HG03159 (cell line): ENCODE data around the gene SLIT1.
"Not testable (repeated sequence)": the region's sequence is repeated elsewhere in the genome, so short reads cannot be mapped to it uniquely, and the experiment has no call there.

Source experiments
- ATAC-seq: cut with Tn5 transposase; IDR thresholded peaks from one replicate; pipeline ENCODE4 v1.9.1; 2021; ENCODE audit warnings: mild to moderate bottlenecking, moderate library complexity; ENCODE audit not compliant: unreplicated experiment

SLIT1 gene

DNA sequence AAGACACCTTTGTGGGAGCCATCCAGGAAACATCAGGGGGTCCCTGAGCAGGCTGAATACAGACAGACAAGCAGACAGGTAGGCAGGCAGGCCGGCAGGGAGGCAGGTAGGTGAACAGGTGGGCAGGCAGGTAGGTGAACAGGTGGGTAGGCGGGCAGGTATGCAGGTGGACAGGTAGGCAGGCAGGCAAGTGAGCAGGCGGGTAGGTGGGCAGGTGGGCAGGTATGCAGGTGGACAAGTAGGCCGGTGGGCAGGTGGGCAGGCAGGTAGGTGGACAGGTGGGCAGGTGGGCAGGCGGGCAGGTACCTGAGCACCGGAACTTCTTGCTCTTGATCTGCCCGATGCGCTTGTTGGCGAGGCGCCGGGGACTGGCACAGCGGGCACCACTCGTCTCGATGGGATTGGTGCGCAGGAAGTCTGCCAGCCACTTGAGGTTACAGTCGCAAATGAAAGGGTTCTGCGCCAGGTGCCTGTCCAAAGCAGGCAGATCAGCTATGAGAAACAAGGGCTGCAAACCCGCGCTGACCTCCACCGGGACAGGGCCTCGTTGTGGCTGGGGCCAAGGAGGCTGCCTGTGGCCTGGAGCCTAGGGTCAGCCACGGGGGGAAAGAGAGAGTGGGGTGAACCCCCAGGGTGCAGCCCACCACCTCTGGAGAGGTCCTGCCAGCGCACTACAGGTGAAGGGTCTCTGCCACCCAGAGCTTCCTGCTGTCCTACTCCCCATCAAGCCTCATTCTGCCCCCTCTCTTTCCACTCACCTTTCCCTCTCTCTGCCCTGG lies 136.9 kb downstream of the SLIT1 start:
- ATAC-seq: no peak

DNA sequence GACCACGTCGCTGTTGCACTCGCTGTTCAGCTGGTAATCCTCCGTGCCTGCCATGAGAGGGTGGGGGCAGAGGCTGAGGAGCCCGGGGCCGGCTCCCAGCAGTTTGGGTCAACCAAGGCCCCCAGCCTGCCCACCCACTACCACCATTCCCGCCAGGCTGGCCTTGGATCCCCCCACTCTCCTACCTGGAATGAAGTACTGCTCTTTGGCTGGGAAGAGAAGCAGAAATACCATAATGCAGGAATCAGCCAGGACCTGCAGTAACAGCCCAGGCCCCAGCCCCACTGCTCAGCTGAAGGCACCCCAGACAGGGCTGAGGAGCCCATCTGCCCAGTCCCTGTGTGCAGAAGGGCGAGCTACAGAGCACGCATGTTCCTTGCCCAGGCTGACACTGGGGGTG lies 138.0 kb downstream of the SLIT1 start:
- no peak for ATAC-seq

DNA sequence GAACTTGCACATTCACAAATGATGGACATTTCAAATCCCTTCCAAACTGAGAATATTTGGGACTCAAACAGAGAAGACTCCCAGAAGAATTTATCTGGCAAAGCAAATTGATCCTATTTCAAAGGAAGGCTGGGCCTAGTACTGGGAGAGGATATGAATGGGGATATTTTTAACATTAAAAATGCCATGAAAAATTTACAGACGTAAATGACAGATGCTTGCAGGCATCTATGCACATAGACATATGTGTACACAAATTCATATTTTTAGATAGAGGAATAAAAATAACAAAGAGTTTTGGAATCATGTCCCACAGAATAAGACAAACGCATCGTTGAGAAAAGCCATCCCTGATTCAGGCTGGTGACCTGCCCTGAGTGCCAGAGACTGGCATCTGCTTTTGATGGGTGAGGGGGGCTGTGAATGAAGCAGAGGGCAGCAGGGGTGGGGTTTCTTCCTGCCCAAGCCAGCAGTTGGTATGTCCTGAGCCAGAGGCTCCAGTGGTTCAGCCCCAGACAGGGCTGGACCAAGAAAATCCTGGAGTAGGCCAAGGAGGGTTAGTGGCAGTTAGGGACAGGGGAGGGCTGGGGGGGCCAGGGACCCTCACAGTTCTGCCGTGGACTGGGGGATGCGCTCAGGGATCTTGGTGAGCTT lies 138.5 kb downstream of the SLIT1 start:
- no peak for ATAC-seq

DNA sequence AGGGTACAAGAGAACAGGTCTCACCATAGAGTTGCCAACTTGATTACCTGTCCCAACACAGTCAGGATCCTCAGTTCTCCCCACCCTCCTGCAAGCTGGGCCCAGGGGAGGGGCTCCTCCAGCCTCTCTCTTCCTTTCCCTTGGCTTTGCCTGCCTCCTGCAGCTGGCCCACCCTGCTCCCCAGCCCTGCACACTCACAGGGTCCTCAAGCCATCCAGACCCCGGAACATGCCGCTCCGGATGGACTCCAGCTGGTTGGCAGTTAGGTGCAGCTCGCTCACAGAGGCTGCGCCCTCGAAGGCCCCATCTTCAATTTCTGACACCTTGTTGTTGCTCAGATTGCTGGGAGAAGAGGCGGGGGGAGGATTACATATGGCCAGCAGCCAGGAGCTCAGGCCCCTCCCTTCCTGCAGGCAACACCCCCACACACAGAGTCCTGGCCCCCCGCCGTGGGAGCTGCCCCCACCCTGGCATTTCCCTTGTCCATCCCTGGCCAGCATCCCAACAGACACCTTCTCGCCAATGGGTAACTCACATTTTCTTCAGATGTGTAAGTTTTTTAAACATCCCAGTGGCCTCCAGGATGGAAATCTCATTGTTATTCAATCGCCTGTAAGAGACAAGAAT lies 139.2 kb downstream of the SLIT1 start:
- no peak for ATAC-seq

DNA sequence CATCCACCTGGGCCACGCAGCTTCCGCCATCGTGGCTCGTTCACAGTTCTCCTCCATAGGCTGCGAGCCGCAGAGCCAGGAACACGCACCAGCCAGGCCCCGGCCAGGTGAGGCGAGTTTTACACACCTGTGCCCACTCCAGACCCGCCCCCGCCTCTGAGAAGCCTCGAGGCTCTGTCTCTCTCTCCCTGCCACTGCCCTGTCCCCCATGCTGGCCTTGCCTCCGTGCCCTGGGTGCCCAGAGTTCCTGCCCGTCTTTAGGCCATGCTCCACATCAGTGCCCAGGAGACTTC lies 142.2 kb downstream of the SLIT1 start:
- ATAC-seq: no peak

DNA sequence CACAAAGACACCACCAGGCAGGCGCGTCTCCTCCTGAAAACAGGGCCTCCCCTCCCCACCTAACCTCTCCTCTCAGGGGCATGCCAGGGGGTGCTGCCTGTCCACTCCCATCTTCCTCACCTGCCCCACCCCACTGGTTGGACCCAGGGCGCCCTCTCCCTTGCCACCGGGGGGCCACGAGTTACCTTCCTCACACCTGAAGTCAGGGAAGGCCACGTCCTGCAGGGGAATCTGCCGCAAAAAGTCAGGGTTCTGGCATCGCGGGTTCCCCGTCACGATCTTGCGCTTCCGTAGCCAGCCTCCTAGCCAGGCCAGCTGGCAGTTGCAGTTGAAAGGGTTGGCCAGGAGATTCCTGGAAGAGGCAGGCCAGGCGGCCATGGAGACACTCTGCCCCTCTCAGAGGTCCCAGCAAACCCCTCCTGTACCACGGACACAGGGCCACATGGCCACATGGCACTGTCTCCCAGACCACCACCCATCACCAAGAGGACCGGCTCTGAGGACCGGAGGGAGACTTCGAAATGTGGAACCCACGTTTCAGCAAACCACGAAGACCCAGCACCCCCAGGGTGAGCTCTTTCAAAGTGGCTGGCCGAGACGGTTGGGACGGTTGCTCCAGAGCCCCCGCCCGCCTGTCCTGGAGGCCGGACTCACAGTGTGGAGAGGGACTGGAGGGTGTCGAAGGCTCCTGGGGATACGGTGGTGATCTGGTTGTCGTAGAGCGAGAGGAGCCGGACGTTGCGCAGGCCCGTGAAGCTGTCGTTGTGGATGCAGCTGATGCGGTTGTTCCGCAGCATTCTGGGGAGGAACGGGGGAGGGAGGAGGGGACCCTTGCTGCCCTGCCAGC lies 142.8 kb downstream of the SLIT1 start:
- no peak for ATAC-seq

DNA sequence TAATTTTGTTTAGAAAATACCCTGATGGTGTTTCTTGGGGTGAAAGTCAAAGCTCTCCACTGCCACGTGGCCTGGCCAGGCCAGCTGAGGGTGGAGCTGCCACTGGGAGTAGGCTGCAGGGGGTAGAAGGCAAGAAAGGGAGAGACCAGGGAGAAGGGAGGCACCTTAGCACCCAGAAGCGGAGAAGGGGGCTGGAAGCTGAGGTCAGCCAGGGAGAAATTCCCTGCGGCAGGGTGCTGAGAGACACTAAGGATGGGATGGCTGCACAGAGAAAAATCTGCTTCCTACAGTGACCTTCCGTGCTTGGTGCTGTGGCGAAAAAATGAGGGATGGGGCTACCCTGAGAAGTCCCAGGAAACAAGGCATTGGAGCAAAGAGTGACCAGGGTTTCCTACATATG lies 143.7 kb downstream of the SLIT1 start:
- no peak for ATAC-seq

DNA sequence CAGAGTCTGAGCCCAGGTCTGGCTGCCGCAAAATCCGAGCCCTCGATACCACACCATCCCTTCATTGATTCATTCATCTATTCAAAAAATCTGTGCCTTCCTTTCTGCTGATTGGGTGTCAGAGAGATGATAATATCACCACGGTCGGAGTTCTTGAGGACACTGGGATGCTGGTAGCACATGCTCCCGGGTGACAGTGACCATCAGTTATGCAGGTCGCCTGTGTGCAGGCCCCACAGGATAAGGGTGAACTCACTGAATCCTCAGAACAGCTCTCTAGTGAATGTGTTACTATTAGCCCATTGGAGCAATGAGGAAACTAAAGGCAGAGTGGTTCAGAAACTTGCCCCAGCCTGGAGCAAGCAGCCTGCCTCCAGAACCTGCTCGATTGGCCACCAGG lies 145.1 kb downstream of the SLIT1 start:
- no peak for ATAC-seq

DNA sequence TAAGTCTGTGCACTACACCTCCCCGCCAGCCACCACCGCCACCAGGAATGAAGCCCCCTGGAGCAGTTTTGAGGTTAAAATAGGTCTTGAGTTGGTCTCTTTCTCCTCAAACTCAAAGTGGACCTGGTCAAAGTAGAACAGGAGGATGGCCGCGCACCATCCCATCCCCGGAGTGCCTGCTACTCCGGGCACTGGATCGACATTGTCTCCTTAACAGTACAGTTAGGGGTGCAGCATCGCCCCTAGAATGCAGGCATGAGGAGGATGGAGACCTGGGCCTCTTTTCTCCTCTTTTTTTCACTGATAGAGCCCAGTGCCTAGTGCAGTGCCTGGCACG lies 145.5 kb downstream of the SLIT1 start:
- no peak for ATAC-seq

DNA sequence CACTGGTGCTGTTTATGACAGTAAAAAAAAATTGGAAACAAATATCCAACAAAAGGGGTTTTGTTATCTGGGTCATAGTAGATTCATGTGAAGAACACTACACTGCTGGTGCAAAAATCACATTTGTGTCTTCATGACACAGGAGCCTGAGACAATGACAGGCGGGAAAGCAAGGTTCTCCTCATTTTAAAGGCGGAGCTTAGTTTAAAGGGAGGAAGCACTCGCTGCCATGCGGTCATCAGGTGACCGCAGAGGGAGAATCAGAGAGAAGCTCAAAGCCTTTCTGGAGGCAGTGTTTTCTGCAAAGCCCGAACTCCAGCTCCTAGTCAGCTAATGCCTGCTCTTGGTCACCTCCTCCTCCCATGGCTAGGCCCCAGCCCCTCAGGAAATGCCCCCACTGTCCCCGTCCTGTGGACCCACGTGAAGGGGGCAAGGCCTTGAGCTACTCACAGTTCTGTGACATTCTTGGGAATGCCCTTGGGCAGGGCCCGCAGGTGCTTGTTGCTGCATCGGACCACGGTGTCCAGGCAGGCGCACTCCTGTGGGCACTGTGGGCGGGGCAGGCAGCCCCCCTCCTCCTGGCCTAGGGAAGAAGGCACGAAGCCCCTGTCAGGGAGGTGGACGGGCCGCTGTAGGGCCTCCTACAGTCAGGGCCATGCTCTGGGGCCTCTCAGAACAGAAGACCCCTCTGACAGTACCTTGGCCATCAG lies 146.1 kb downstream of the SLIT1 start:
- no peak for ATAC-seq

DNA sequence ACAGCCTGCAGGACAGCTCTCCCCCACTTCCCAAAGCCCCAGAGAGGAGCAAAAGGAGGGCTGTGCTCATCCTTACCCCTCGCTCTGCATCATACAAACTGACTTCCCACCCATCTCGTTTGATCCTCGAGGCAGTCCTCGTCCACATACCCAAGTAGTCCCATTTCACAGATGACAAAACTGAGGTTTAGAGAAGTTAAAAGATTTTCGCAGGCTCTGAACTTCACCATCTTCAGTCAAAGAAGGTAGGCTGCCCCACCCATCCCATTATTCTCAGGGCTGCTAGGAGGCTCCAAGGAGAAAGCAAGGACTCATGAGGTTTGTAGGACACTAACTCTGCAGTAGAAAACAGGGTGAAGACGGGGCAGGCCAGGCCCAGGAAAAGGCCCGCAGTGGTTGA lies 147.1 kb downstream of the SLIT1 start:
- ATAC-seq: no peak

DNA sequence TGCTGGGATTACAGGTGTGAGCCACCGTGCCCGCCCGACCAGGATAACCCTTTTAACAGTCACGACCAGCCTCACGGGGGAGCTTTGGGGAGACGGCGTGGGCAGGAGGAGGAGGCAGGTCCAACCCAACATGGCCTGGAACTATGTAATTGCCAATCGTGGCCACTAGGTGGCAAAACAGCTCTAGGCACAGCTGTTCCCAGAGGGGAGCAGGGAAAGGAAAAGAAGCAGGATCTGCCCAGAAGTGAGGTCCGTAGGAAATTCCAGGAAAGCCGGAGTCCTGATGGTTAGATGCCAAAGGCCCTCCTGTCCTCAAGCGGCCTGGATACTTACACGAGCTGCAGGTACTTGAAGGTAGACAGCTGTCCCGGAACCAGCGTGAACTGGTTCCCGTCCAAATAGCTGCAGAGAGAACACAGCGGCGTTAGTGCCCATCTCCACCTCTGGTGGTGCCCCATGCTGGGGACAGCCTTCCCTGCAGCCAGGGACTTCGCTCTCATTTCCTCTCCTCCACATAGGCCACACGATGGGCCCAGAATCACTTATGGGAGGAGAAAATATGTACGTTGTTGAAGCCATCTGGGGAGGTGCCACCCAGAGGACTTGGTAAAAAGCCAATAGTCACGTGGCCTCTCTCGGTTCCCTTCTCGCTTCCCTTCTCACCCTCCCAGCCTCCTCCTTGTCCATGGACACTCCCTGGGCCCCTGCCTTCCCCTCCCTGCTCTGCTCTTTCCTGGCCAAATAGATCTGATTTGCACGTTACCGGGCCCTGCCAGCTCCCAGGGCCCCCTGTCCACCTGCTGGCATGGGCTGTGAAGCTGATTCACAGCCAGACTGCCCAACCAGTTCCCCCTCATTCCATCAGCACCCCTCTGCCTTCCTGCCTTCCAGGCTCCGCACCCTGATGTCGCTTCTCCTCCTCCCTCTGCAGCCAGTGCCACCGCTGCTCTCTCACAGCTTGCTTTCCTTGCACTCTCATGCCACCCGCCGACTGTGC lies 148.1 kb downstream of the SLIT1 start:
- ATAC-seq: peak; percentile 80

DNA sequence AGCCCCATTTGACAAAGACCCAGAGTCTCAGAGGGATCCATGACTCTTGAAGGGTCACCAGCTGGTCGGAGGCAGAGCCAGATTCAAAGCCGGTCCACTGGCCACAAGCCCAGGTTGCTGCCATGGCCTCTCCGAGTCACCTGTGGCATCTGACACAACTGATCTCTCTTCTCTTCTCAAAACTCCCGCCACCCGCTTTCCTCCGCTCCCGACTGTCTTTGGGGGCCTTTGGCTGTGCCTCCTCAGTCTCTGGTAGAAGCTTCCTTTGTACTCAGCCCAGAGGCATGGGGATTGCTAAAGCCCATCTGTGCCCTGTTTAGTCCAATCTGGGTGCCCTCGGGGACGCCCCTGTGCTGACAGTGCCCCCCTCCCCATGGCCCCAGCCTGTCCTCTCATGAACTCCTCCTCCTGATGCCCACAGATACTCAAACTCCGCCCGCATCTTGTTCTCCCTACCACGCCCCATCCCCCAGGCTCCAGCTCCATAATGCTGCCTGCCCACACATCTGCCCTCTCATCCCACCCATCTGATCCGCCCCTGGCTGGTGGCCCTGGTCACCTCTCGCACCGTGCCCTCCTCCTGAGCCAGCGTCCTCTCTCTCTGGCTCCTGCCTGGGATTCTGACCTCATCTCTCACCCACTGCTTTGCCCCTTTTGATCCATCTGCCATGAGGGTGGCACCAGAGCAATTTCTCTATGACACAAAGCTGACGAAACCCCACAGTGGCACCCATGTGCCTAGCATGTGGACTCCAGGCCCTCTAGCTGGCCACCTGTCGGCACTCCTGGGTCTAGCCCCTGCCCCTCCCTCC lies 150.6 kb downstream of the SLIT1 start:
- ATAC-seq: no peak

DNA sequence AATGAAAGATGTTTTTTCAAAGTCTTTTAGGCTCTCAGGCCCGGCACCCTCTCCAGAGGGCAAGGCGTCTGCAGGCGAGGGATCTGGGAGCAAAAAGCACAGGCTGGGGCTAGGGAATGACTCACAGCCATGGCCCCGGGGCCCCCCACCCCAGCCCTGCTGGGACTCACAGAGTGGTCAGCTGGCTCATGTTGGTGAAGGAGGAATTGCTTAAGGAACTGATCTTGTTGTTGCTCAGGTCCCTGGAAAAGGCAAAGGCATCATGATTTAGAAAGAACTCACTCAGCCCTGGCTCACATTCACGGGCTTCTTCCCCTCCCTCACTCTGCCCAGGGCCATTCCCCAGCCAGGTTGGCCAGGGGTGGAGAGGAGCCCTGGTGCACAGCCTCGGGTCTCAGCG lies 151.5 kb downstream of the SLIT1 start:
- ATAC-seq: no peak

DNA sequence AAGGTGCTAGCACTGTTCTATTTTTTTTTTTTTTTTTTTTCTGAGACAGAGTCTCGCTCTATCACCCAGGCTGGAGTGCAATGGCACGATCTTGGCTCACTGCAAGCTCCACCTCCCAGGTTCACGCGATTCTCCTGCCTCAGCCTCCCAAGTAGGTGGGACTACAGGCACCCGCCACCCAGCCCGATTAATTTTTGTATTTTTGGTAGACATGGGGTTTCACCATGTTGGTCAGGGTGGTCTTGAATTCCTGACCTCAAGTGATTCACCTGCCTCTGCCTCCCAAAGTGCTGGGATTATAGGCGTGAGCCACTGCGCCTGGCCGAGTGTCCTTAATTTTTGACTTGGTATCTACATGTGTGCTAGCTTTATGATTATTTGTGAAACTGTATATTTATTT lies 151.9 kb downstream of the SLIT1 start:
- ATAC-seq: not testable (repeated sequence)

DNA sequence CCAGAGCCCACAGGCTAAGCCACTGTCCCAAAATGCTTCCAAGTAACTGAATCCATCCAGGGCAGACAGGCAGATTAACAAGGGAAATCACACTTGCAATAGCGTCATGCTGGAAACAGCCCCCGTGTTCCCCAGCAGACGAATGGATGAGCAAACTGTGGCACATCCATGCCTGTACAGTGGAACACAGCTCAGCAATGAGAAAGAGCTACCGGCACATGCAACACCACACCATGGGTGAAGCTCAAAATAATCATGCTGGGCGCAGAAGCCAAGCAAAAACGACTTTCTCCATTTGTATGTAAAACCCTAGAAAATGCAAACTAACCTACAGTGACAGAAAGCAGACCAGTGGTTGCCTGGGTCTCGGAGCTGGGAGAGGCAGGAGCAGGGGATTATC lies 153.1 kb downstream of the SLIT1 start:
- no peak for ATAC-seq

DNA sequence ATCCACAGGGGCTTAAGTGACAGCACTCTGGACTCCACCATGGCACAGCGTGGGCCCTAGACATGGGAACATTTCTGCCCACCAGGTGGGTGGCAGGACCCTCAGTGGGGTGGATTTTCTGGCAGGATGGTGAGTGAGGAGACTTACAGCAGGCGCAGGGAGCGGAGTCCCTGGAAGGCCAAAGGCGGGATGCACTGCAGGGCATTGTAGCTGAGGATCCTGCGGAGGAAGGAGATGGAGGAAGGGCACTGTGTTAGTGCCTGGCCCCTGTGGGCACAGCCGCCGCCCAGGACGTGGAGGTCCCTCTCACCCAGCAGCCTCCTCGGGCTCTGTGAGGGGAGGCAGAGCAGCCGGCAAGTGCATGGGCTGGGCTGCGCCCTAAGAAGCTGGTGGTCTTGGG lies 154.3 kb downstream of the SLIT1 start:
- no peak for ATAC-seq

DNA sequence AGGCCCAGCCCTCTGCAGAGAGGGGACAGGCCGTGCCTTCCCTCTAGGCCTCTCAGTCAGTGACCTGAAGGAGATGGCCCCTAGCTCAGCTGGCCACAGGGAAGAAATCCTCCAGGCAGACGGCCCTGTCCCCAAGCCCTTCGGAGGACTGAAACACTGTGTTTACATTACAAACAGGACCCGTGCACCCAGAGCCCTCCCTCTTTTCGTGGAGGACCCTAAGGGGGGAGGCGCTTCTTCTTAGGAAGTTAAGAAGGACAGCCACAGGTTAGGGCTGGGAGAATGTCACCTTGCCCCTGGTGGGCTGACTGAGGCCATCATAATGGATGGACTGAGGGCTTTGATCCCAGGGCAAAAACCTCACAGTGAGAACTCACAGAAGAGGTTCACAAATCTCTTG lies 154.9 kb downstream of the SLIT1 start:
- ATAC-seq: no peak

DNA sequence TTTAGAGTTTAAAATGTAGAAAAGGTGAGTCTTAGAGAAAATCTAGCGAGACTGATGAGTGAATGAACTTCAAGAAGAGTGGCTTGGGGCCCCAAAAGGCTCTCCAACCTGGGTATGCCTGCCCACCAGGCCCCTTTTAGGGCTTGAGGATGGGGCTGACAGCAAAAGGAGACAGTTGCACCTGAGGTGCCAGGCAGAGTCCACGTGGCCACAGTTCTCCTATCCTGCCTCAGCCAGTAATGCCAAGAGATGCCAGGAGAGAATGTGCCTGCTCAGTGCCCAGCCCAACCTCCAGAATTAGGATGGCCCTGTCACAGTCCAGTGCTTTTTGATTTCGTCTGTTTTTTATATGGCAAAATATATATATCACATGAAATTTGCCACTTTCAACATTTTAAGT lies 156.5 kb downstream of the SLIT1 start:
- ATAC-seq: no peak
